ENCODE results near the gene BRD1. TPM values are rescaled to one million over a fixed set of nuclear protein-coding genes. Genes with fewer than 3 reads are reported as not detected.

BRD1 gene
- total RNA-seq, 1 experiment from 2014 or later = 31.3 TPM

DNA sequence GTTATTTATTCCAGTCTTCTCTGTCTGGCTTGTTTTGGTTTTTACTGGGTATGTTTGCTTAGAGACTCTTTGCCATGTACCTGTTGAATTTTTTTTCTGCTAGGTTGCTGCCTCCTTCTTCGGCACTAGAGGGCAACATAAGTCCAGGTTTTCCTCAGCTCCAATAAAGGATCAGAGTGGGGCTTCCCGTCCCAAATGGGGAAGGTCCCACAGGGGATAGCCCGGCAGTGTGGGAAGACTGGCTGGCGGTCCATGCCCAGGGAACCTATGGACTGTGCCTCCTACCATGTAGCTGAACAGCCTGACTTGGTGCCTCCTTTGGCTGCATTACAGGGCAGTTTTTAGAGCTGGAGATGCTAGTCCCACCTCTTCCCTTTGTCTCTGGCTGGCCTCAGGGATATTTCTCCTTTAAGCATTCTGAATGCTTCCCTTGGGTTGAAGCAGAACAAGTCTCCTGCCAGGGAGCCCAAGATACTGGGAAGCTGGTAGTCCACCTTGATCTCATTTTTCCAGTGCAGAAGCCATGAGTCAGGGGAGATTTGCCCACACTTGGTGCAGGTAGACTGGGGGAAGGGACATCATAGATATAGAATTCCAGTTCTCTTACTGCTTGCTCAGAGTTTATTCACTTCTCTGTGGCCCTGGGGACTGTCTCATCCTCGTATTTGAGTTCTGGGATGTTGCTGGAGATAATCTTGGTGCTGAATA is 60.2 kb downstream of the BRD1 start (continued):
- TF ChIP-seq ELF1 (IDR thresholded peaks at IDR 0.05; ENCODE audit: borderline replicate concordance, low read depth) (no peak), SIN3A (IDR thresholded peaks at IDR 0.05; ENCODE audit: low read depth) (no peak), FOSL1 (IDR thresholded peaks at IDR 0.05; ENCODE audit: low read depth) (no peak)
- TF ChIP-seq, protein P1, sequence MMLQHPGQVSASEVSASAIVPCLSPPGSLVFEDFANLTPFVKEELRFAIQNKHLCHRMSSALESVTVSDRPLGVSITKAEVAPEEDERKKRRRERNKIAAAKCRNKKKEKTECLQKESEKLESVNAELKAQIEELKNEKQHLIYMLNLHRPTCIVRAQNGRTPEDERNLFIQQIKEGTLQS (IDR thresholded peaks at IDR 0.05) = no peak

GRCh38 chr22:49765951-49766350 is 61.7 kb downstream of the BRD1 start:
- intact Hi-C loops (cut with micrococcal nuclease) = loop anchor here (5.0 kb wide), 1 partner anchor 151 kb away; the partner anchor contains the start of genes ALG12 and CRELD2
- ChIA-PET POLR2A (no interaction called here), CTCF (no interaction called here), RAD21 (ENCODE audit: low non-redundant PET in 1 of 2, low total read pairs in 2 of 2, uncharacterized antibody in 2 of 2, unreplicated experiment in 2 of 2) (no interaction called here)
- Histone ChIP-seq H3K27ac (ENCODE audit: low read depth, low read length) (no peak overlapping the region), H3K27me3 (ENCODE audit: insufficient read depth, low read length) (no peaks in the 10 kb centered on the region), H3K9ac (ENCODE audit: low read length) (no peak overlapping the region), H3K4me1 (ENCODE audit: control insufficient read depth in 1 of 2, insufficient read depth in 2 of 2, low read length in 2 of 2) (peaks cover 0 to under 1% of the 10 kb centered on the region in 2 experiments; a peak in 1 of 4 replicates), H2AFZ (ENCODE audit: low read depth, low read length, poor library complexity, severe bottlenecking) (no peak overlapping the region), H3K36me3 (ENCODE audit: control insufficient read depth in 1 of 2, insufficient read depth in 2 of 2, low read length in 2 of 2) (no peaks in the 10 kb centered on the region), H3K4me3 (replicated peaks in 1 of 2; ENCODE audit: low read depth in 1 of 2, low read length in 2 of 2) (no peak overlapping the region), H3K79me2 (ENCODE audit: insufficient read depth, low read length) (no peaks in the 10 kb centered on the region), H4K20me1 (ENCODE audit: insufficient read depth) (no peaks in the 10 kb centered on the region), H3K9me3 (ENCODE audit: control insufficient read depth in 1 of 2, insufficient read depth in 1 of 2, low read depth in 1 of 2, low read length in 2 of 2) (peaks cover 0 to 7% of the 10 kb centered on the region in 2 experiments; a peak in 1 of 4 replicates), H3K4me2 (ENCODE audit: low read length) (no peak overlapping the region), H3K9me2 (ENCODE audit: insufficient read depth) (no peaks in the 10 kb centered on the region)
- BruUV-seq (replicated peaks) = no TSS peak
- ATAC-seq (no peak), DNase-seq (ENCODE audit: low read depth, low spot score) (no peak)
- TF ChIP-seq FOSL1 (IDR thresholded peaks at IDR 0.05; ENCODE audit: low read depth) (no peak), SIN3A (IDR thresholded peaks at IDR 0.05; ENCODE audit: low read depth) (no peak), EGR1 (IDR thresholded peaks at IDR 0.05; ENCODE audit: low read depth) (no peak)

DNA sequence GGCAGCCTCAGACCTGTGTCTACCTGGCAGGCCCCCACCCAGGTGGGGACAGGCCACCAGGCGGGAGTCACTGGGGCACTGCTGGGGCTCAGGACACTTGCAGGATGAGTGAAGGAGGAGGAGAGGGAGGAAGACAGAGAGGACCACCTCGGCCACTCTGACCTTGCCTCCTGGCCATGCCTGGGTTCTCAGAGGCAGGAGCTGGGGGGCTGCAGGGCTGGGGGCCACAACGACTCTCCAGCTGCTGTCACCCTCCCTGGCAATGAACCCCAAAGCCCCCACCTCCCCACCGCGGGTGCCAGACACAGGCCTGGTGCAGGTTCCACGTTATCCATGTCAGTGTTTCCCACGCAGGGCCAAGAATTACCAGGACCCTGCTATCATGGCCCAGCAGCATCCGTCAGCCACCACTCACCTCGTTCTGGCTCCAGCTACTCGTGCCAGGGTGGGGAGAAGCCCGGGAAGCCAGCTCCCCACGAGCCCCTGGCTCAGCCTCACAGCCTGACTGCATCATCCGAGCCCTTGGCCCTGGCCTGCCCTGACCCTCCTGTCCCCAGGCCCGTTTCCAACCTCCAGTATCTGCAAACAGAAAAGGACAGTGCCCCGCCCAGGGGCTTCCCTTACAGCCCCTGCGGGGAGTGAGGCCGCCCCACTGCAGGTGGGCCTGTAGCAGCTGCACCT is 62.4 kb downstream of the BRD1 start:
- Histone ChIP-seq H3K9me2 (ENCODE audit: insufficient read depth) (no peaks in the 10 kb centered on the region), H2AFZ (ENCODE audit: low read depth, low read length, poor library complexity, severe bottlenecking) (no peak overlapping the region), H3K4me3 (replicated peaks in 1 of 2; ENCODE audit: low read depth in 1 of 2, low read length in 2 of 2) (no peak overlapping the region), H3K9ac (ENCODE audit: low read length) (no peak overlapping the region), H3K4me1 (ENCODE audit: control insufficient read depth in 1 of 2, insufficient read depth in 2 of 2, low read length in 2 of 2) (peaks cover 0 to 6% of the 10 kb centered on the region in 2 experiments; a peak in 1 of 4 replicates), H3K9me3 (ENCODE audit: control insufficient read depth in 1 of 2, insufficient read depth in 1 of 2, low read depth in 1 of 2, low read length in 2 of 2) (peaks cover 0 to 7% of the 10 kb centered on the region in 2 experiments; a peak in 1 of 4 replicates), H3K79me2 (ENCODE audit: insufficient read depth, low read length) (no peaks in the 10 kb centered on the region), H3K27ac (ENCODE audit: low read depth, low read length) (no peak overlapping the region), H3K36me3 (ENCODE audit: control insufficient read depth in 1 of 2, insufficient read depth in 2 of 2, low read length in 2 of 2) (no peaks in the 10 kb centered on the region), H3K27me3 (ENCODE audit: insufficient read depth, low read length) (no peaks in the 10 kb centered on the region), H3K4me2 (ENCODE audit: low read length) (no peak overlapping the region), H4K20me1 (ENCODE audit: insufficient read depth) (no peaks in the 10 kb centered on the region)
- CTCF ChIA-PET = no interaction called here
- intact Hi-C loops (cut with micrococcal nuclease) = loop anchor here (5.0 kb wide), 1 partner anchor 152 kb away; the partner anchor contains the start of genes ALG12 and CRELD2
- POLR2A ChIA-PET = no interaction called here
- ATAC-seq (no peak), DNase-seq (ENCODE audit: low read depth, low spot score) (no peak)
- BruUV-seq (replicated peaks) = no TSS peak
- RAD21 ChIA-PET (ENCODE audit: low non-redundant PET in 1 of 2, low total read pairs in 2 of 2, uncharacterized antibody in 2 of 2, unreplicated experiment in 2 of 2) = no interaction called here
- TF ChIP-seq POLR2A (IDR thresholded peaks at IDR 0.05; ENCODE audit: borderline replicate concordance, extremely low read depth, insufficient read depth, insufficient read length) (no peak), EGR1 (IDR thresholded peaks at IDR 0.05; ENCODE audit: low read depth) (no peak), YY1 (IDR thresholded peaks at IDR 0.05; ENCODE audit: extremely low read depth, insufficient replicate concordance, low read depth, low read length) (no peak), ELF1 (IDR thresholded peaks at IDR 0.05; ENCODE audit: borderline replicate concordance, low read depth) (no peak), CTCF (IDR thresholded peaks at IDR 0.05 in 2 of 3, conservative IDR thresholded peaks at IDR 0.05 in 1 of 3; ENCODE audit: borderline replicate concordance in 1 of 3, insufficient read depth in 1 of 3, low read depth in 2 of 3, low read length in 2 of 3) (no peak)
- TF ChIP-seq, protein P2, sequence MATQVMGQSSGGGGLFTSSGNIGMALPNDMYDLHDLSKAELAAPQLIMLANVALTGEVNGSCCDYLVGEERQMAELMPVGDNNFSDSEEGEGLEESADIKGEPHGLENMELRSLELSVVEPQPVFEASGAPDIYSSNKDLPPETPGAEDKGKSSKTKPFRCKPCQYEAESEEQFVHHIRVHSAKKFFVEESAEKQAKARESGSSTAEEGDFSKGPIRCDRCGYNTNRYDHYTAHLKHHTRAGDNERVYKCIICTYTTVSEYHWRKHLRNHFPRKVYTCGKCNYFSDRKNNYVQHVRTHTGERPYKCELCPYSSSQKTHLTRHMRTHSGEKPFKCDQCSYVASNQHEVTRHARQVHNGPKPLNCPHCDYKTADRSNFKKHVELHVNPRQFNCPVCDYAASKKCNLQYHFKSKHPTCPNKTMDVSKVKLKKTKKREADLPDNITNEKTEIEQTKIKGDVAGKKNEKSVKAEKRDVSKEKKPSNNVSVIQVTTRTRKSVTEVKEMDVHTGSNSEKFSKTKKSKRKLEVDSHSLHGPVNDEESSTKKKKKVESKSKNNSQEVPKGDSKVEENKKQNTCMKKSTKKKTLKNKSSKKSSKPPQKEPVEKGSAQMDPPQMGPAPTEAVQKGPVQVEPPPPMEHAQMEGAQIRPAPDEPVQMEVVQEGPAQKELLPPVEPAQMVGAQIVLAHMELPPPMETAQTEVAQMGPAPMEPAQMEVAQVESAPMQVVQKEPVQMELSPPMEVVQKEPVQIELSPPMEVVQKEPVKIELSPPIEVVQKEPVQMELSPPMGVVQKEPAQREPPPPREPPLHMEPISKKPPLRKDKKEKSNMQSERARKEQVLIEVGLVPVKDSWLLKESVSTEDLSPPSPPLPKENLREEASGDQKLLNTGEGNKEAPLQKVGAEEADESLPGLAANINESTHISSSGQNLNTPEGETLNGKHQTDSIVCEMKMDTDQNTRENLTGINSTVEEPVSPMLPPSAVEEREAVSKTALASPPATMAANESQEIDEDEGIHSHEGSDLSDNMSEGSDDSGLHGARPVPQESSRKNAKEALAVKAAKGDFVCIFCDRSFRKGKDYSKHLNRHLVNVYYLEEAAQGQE (IDR thresholded peaks at IDR 0.05; ENCODE audit: low read depth) = no peak
